ENCODE measurements around the gene RFK. TPM values are rescaled to one million over a fixed set of nuclear protein-coding genes. Genes with fewer than 3 reads are reported as not detected.

The RFK gene
- total RNA-seq, 2 experiments from 2014 or later, result 4.2 to 5.2 TPM

- intact Hi-C loops (cut with micrococcal nuclease), result no loop called here
- CTCF ChIA-PET, result no interaction called here
- Mint-ChIP-seq H3K9me3 (peaks cover 3% of the 10 kb centered on the region), H3K4me1 (ENCODE audit: low read depth) (no peaks in the 10 kb centered on the region), H3K36me3 (ENCODE audit: low read depth) (no peaks in the 10 kb centered on the region), H3K4me3 (no peak overlapping the region), H3K27me3 (ENCODE audit: low read depth) (peaks cover 18% of the 10 kb centered on the region), H3K27ac (no peak overlapping the region)
- no peak for DNase-seq
Measured at GRCh38 chr9:76341616-76342015, 52.6 kb downstream of the RFK start.

GRCh38 chr9:76338418-76338817 lies 55.8 kb downstream of the RFK start:
- Mint-ChIP-seq H3K4me3 (no peak overlapping the region), H3K4me1 (ENCODE audit: low read depth) (no peaks in the 10 kb centered on the region), H3K36me3 (ENCODE audit: low read depth) (no peaks in the 10 kb centered on the region), H3K27ac (no peak overlapping the region), H3K9me3 (peaks cover under 1% of the 10 kb centered on the region), H3K27me3 (ENCODE audit: low read depth) (peaks cover 9% of the 10 kb centered on the region)
- intact Hi-C loops (cut with micrococcal nuclease), result no loop called here
- CTCF ChIA-PET, result no interaction called here
- DNase-seq, result no peak

GRCh38 chr9:76336027-76336426 lies 58.2 kb downstream of the RFK start:
- no peaks in the 10 kb centered on the region for H3K36me3 Mint-ChIP-seq (ENCODE audit: low read depth)
- CTCF ChIA-PET, result interaction anchor here (1.2 kb wide), 1 partner anchor 38 kb away, joined by 3 read pairs; no protein-coding TSS in a partner anchor
- no peak overlapping the region for H3K4me3 Mint-ChIP-seq

More at GRCh38 chr9:76336027-76336426, 58.2 kb downstream of the RFK start:
- DNase-seq, result no peak
- Mint-ChIP-seq H3K27ac (no peak overlapping the region), H3K9me3 (no peaks in the 10 kb centered on the region), H3K4me1 (ENCODE audit: low read depth) (no peaks in the 10 kb centered on the region), H3K27me3 (ENCODE audit: low read depth) (peaks cover 10% of the 10 kb centered on the region)
- intact Hi-C loops (cut with micrococcal nuclease), result no loop called here

Other genes with a start within 250 kb of the RFK start
- gene GCNT1, start 64.8 kb upstream of the RFK start, total RNA-seq, result under 1 TPM; 0.48 to 0.54 TPM

All from activated naive CD4-positive, alpha-beta T cell treated with anti-CD3 and anti-CD28 coated beads for 36 hours (primary cell).